Measurements from ENCODE around the gene SLC39A8. TPM values are rescaled to one million over a fixed set of nuclear protein-coding genes. Genes with fewer than 3 reads are reported as not detected.

SLC39A8 gene
- total RNA-seq, 1 donor from 2014 or later = 7.9 TPM

DNA sequence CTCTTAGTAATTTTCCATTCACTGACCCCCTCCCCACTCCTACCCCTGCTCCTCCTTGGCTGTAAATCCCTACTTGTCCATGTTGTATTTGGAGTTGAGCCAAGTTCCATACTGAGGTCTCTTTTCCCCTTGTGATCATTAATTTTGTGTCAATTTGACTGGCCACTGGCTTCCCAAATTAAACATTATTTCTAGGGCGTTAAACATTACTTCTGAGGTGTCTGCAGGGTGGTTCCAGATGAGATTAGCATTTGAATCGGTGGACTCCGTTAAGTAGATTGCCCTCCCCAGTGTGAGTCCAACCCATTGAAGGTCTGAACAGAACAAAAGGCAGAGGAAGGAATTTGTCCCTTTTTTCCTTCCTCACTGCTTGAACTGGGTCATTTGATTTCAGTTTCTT lies 25.7 kb downstream of the SLC39A8 start:
- no peak for DNase-seq (ENCODE audit: low spot score in 2 of 2, unreplicated experiment in 2 of 2)
- H3K36me3 Mint-ChIP-seq = no peaks in the 10 kb centered on the region
- H3K9me3 Mint-ChIP-seq = peaks cover 4% of the 10 kb centered on the region
- TF ChIP-seq, protein P1, sequence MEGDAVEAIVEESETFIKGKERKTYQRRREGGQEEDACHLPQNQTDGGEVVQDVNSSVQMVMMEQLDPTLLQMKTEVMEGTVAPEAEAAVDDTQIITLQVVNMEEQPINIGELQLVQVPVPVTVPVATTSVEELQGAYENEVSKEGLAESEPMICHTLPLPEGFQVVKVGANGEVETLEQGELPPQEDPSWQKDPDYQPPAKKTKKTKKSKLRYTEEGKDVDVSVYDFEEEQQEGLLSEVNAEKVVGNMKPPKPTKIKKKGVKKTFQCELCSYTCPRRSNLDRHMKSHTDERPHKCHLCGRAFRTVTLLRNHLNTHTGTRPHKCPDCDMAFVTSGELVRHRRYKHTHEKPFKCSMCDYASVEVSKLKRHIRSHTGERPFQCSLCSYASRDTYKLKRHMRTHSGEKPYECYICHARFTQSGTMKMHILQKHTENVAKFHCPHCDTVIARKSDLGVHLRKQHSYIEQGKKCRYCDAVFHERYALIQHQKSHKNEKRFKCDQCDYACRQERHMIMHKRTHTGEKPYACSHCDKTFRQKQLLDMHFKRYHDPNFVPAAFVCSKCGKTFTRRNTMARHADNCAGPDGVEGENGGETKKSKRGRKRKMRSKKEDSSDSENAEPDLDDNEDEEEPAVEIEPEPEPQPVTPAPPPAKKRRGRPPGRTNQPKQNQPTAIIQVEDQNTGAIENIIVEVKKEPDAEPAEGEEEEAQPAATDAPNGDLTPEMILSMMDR (IDR thresholded peaks at IDR 0.05; ENCODE audit: unreplicated experiment) = no peak
- peaks cover 23% of the 10 kb centered on the region for H3K4me1 Mint-ChIP-seq
- H3K27ac Mint-ChIP-seq = no peak overlapping the region
- no peak overlapping the region for H3K4me3 Mint-ChIP-seq
- no peaks in the 10 kb centered on the region for H3K27me3 Mint-ChIP-seq (ENCODE audit: low read depth)

DNA sequence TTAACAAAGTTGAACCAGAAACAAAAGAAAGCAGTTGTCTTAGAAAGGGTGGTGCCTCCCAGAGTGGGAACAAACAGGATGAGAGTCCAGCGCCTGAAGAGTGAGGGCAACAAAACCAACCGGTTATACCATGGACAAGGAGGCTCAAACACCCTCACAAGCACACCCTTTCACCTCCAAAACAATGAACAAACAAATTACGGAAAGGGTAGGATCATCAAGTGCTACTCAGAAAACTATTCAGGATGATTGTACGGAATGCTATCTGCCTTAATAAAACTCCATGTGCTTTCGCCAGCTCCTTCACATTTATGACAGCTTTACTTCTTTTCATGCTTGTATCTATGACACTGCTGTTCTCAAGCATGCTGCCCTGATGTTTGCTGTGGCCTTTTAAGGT lies 26.8 kb downstream of the SLC39A8 start:
- H3K9me3 Mint-ChIP-seq = peaks cover 4% of the 10 kb centered on the region
- H3K27me3 Mint-ChIP-seq (ENCODE audit: low read depth) = no peaks in the 10 kb centered on the region
- H3K4me3 Mint-ChIP-seq = no peak overlapping the region
- H3K36me3 Mint-ChIP-seq = no peaks in the 10 kb centered on the region
- peaks cover 23% of the 10 kb centered on the region for H3K4me1 Mint-ChIP-seq
- H3K27ac Mint-ChIP-seq = no peak overlapping the region
- TF ChIP-seq, protein P1 (IDR thresholded peaks at IDR 0.05; ENCODE audit: unreplicated experiment) = no peak
- DNase-seq (ENCODE audit: low spot score in 2 of 2, unreplicated experiment in 2 of 2) = no peak

DNA sequence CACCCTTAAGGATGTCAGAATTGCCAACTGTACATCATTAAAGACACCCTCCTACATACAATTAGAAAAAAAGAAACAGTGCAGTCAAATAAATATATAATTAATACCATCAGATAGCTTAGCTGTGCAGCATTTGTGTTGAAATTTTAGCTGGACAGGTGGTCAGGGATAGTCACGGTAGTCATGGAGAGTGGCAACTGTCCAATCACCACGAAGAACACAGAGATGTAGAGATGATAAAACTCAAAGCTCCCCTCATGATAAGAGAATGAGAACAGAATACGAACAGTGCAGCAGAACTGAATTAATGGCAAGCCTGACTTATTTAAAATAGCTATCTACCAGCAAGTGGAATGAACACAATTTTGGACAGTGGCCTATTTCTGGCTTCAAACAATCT lies 27.2 kb downstream of the SLC39A8 start:
- Mint-ChIP-seq H3K4me1 (peaks cover 23% of the 10 kb centered on the region), H3K27ac (no peak overlapping the region), H3K27me3 (ENCODE audit: low read depth) (no peaks in the 10 kb centered on the region), H3K4me3 (no peak overlapping the region), H3K9me3 (peaks cover 4% of the 10 kb centered on the region), H3K36me3 (no peaks in the 10 kb centered on the region)
- TF ChIP-seq, protein P1 (IDR thresholded peaks at IDR 0.05; ENCODE audit: unreplicated experiment) = no peak
- no peak for DNase-seq (ENCODE audit: low spot score in 2 of 2, unreplicated experiment in 2 of 2)

DNA sequence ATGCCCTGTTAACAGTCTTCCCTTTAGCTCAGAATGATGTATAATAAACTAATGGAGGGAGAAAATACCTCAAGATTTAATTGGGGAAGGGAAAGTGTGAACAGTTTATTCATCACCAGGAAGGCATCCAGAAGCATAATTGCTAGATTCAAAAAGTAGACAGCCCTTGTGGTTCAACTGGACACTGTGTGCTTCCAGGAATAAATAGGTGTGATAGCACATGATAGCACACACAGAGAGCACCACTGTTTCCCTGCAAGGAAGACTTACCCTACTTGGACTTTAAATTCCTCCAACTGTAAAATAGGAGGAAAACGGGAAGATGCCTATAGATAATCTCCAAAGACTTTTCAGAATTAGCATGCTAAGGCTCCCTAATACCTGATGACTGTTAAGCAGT lies 27.8 kb downstream of the SLC39A8 start:
- no peak for DNase-seq (ENCODE audit: low spot score in 2 of 2, unreplicated experiment in 2 of 2)
- peaks cover 23% of the 10 kb centered on the region for H3K4me1 Mint-ChIP-seq
- H3K4me3 Mint-ChIP-seq = no peak overlapping the region
- H3K27me3 Mint-ChIP-seq (ENCODE audit: low read depth) = no peaks in the 10 kb centered on the region
- H3K9me3 Mint-ChIP-seq = peaks cover 4% of the 10 kb centered on the region
- TF ChIP-seq, protein P1 (IDR thresholded peaks at IDR 0.05; ENCODE audit: unreplicated experiment) = no peak
- H3K36me3 Mint-ChIP-seq = no peaks in the 10 kb centered on the region
- no peak overlapping the region for H3K27ac Mint-ChIP-seq

DNA sequence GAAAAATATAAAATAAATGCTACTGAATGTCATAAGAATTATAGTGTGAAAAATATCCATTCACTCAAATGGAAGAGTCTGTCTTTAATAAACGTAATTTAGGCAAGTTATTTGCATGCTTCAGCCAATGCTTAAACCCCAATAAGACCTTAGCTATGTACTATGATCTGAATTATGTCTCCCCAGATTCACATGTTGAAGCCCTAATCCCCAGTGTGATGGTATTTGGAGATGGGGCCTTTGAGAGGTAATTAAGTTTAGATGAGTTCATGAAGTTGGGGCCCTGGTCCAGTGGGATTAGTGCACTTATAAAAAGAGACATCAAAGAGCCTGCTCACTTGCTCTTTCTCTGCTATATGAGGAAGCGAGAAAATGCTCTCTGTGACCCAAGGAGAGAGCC lies 28.7 kb downstream of the SLC39A8 start:
- peaks cover 23% of the 10 kb centered on the region for H3K4me1 Mint-ChIP-seq
- DNase-seq (ENCODE audit: low spot score in 2 of 2, unreplicated experiment in 2 of 2) = no peak
- H3K4me3 Mint-ChIP-seq = no peak overlapping the region
- H3K36me3 Mint-ChIP-seq = no peaks in the 10 kb centered on the region
- TF ChIP-seq, protein P1 (IDR thresholded peaks at IDR 0.05; ENCODE audit: unreplicated experiment) = no peak
- H3K27ac Mint-ChIP-seq = no peak overlapping the region
- H3K9me3 Mint-ChIP-seq = peaks cover 4% of the 10 kb centered on the region
- H3K27me3 Mint-ChIP-seq (ENCODE audit: low read depth) = no peaks in the 10 kb centered on the region

DNA sequence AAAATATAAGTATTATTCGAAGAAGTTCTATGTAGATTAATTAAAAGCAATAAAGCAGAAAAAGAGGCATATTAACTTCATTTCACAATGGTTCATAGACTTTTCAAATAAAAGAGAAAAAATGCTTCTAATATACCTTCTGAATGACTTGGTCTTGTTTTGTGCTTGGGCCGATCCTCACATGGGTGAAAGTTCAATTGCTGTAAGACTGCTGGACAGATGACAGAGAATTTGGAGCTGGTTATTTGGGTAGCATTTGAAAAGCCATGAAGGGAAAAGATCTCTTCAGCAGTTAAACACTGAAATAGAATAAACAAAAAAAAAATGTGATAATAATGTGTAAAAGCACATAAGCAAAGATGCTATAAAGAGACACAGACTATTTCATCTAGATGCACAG lies 29.8 kb downstream of the SLC39A8 start:
- H3K4me1 Mint-ChIP-seq = peaks cover 21% of the 10 kb centered on the region
- TF ChIP-seq, protein P1 (IDR thresholded peaks at IDR 0.05; ENCODE audit: unreplicated experiment) = no peak

More for the DNA sequence above, 29.8 kb downstream of the SLC39A8 start:
- no peak overlapping the region for H3K4me3 Mint-ChIP-seq
- H3K27ac Mint-ChIP-seq = no peak overlapping the region
- no peak for DNase-seq (ENCODE audit: low spot score in 2 of 2, unreplicated experiment in 2 of 2)
- H3K36me3 Mint-ChIP-seq = no peaks in the 10 kb centered on the region
- peaks cover 4% of the 10 kb centered on the region for H3K9me3 Mint-ChIP-seq
- no peaks in the 10 kb centered on the region for H3K27me3 Mint-ChIP-seq (ENCODE audit: low read depth)
